ENCODE data around the gene LAMP1.

GRCh38 chr13:113318956-113319355 is 21.9 kb downstream of the LAMP1 start:
- no peak for TF ChIP-seq CTCF (IDR thresholded peaks at IDR 0.05)
- TF ChIP-seq POLR2A (IDR thresholded peaks at IDR 0.05; ENCODE audit: low read depth), result no peak
- TF ChIP-seq POLR2AphosphoS5 (IDR thresholded peaks at IDR 0.05), result no peak
